ENCODE results near the gene AMH. TPM values are rescaled to one million over a fixed set of nuclear protein-coding genes. Genes with fewer than 3 reads are reported as not detected.
"Not testable (repeated sequence)": the region's sequence is repeated elsewhere in the genome, so short reads cannot be mapped to it uniquely, and the experiment has no call there.

Gene AMH
- total RNA-seq = 1 to 10 TPM in 1 of 4 donors, under 1 TPM in 1, not detected in 2; 0.33 to 4.2 TPM

DNA sequence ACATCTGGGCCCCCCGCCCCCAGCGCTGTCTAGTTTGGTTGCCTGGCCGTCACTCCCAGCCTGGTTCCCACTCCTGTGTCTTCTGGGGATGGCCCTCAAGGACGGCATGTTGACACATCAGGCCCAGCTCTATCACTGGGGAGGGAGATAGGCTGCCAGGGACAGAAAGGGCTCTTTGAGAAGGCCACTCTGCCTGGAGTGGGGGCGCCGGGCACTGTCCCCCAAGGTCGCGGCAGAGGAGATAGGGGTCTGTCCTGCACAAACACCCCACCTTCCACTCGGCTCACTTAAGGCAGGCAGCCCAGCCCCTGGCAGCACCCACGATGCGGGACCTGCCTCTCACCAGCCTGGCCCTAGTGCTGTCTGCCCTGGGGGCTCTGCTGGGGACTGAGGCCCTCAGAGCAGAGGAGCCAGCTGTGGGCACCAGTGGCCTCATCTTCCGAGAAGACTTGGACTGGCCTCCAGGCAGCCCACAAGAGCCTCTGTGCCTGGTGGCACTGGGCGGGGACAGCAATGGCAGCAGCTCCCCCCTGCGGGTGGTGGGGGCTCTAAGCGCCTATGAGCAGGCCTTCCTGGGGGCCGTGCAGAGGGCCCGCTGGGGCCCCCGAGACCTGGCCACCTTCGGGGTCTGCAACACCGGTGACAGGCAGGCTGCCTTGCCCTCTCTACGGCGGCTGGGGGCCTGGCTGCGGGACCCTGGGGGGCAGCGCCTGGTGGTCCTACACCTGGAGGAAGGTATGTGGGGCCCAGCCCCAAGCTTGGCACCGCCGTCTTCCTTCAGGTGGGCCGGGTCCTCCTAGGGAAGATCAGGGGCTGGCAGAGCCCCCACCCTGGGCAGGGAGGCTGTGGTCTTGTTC is at the start of gene AMH:
TSS of gene AMH (plus strand) at position 314 of the 857 bp plus-strand sequence. CDS start at position 324, 10 bp downstream.
- TF ChIP-seq, protein P1, sequence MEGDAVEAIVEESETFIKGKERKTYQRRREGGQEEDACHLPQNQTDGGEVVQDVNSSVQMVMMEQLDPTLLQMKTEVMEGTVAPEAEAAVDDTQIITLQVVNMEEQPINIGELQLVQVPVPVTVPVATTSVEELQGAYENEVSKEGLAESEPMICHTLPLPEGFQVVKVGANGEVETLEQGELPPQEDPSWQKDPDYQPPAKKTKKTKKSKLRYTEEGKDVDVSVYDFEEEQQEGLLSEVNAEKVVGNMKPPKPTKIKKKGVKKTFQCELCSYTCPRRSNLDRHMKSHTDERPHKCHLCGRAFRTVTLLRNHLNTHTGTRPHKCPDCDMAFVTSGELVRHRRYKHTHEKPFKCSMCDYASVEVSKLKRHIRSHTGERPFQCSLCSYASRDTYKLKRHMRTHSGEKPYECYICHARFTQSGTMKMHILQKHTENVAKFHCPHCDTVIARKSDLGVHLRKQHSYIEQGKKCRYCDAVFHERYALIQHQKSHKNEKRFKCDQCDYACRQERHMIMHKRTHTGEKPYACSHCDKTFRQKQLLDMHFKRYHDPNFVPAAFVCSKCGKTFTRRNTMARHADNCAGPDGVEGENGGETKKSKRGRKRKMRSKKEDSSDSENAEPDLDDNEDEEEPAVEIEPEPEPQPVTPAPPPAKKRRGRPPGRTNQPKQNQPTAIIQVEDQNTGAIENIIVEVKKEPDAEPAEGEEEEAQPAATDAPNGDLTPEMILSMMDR (IDR thresholded peaks at IDR 0.05) = no peak
- no peak for TF ChIP-seq POLR2A (IDR thresholded peaks at IDR 0.05)
- WGBS, 2 donors = 66 to 68% methylated on average over 8 to 9 of the region's 27 CpGs
- intact Hi-C loops (cut with DNase I) = no loop called here
- peaks cover 0 to 38% of the 10 kb centered on the region in 2 donors for H3K4me1 ChIP-seq
- H3K27ac ChIP-seq = no peak within 1 kb of the TSS
- H3K27me3 ChIP-seq = peaks cover 12% of the 10 kb centered on the region
- no peaks in the 10 kb centered on the region for H3K9me3 ChIP-seq
- no peak for DNase-seq
- peaks cover 38 to 41% of the 10 kb centered on the region in 2 donors for H3K36me3 ChIP-seq
- H3K4me3 ChIP-seq (replicated peaks in 1 of 3) = no peak within 1 kb of the TSS

DNA sequence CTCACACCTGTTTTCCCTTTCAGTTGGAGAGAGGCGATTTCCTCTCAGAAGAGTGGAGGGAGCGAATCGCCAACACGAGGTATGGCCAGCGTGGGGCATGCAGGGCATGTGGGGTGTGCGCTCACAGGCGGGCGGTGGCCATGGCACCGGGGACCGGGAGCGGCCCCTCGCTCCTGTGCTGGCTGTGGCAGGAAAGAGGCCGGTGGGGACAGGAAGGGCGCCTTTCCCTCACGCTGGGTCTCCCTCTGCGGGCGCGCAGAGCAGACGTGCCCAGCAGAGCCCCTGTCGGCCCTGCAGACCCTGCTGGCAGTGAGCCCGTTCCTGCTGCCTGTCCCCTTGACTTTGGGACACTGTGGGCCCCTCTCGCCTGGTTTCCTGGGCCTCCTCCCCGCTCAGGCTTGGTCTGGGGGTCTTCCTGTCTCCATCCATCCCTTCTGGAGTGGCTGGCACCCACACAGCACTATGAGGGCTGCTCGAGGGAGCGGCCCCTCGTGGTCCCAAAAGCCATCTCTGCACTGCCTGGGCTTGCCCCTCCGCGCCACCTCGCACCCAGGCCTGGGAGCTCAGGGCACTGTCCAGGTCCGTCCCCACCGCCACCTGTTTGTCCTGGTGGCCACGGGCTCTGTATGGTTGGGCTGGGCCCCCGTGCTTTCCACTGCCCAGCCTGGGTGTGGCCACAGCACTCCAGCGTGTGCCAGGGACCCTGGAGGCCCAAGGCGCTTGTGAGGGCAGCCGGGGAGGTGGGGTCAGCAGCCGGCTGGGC is 49.1 kb upstream of the AMH start:
- no peak for DNase-seq
- Histone ChIP-seq H3K27me3 (no peaks in the 10 kb centered on the region), H3K9me3 (no peaks in the 10 kb centered on the region), H3K36me3 (peaks cover 9 to 16% of the 10 kb centered on the region in 2 donors), H3K27ac (no peak overlapping the region), H3K4me3 (replicated peaks in 1 of 3) (no peak overlapping the region), H3K4me1 (no peaks in the 10 kb centered on the region)
- TF ChIP-seq, protein P1 (IDR thresholded peaks at IDR 0.05) = no peak
- TF ChIP-seq POLR2A (IDR thresholded peaks at IDR 0.05) = no peak
- intact Hi-C loops (cut with DNase I) = no loop called here
- WGBS, 2 donors = 90 to 95% methylated on average over 24 to 34 of the region's 37 CpGs

DNA sequence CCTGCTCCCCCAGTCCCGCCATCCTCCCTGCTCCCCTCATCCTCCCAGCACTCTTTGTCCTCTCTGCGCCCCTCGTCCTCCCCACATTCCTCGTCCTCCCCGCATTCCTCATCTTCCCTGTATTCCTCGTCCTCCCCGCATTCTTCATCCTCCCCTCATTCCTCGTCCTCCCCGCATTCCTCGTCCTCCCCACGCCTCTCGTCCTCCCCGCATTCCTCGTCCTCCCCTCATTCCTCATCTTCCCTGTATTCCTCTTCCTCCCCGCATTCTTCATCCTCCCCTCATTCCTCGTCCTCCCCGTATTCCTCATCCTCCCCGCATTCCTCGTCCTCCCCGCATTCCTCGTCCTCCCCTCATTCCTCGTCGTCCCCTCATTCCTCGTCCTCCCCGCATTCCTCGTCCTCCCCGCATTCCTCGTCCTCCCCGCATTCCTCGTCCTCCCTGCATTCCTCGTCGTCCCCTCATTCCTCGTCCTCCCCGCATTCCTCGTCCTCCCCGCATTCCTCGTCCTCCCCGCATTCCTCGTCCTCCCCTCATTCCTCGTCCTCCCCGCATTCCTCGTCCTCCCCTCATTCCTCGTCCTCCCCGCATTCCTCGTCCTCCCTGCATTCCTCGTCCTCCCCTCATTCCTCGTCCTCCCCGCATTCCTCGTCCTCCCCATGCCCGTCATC is 48.4 kb upstream of the AMH start:
- H3K36me3 ChIP-seq = peaks cover 1 to 13% of the 10 kb centered on the region in 2 donors

DNA sequence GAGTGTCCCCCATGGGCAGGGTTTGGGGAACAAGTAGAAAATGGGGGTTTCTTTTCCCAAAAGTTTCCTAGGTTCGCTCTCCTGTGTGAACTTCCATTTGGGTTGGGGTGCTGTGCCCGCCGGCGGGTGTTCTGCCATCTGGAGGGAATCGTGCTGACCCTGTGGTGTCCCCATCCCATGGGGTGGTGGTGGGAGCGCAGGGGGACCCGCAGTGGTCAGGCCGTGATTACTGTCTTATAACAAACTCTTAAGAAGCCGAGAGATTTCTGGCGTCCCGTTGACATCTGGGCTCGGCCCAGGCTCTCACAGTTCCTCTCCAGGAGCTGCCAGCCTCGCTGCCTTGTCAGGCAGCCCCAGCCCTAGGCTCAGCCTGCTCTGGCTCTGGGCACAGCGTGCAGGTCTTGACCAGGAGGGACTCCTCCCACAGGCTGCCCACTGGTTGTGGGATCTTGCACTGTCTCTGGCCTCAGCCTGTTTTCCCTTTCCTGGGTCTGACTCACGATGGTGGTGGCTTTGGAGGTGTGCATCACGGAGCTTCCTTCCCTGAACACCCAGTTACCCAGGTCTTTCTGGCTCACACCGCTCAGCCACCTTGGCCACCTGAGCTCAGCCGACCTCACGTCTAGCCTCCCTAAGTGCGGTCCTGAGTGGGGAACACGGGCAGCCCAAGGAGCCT is 47.5 kb upstream of the AMH start:
- H3K27ac ChIP-seq = no peak overlapping the region
- H3K36me3 ChIP-seq = peaks cover 1 to 5% of the 10 kb centered on the region in 2 donors
- DNase-seq = no peak
- intact Hi-C loops (cut with DNase I) = no loop called here
- no peaks in the 10 kb centered on the region for H3K27me3 ChIP-seq
- TF ChIP-seq, protein P1 (IDR thresholded peaks at IDR 0.05) = no peak
- no peak for TF ChIP-seq POLR2A (IDR thresholded peaks at IDR 0.05)
- H3K4me3 ChIP-seq (replicated peaks in 1 of 3) = no peak overlapping the region
- H3K4me1 ChIP-seq = no peaks in the 10 kb centered on the region
- H3K9me3 ChIP-seq = no peaks in the 10 kb centered on the region
- 94 to 95% methylated on average over 14 to 19 of the region's 21 CpGs for WGBS, 2 donors

More for the DNA sequence above, 48.4 kb upstream of the AMH start:
- H3K27me3 ChIP-seq; H3K27ac ChIP-seq; H3K4me1 ChIP-seq; H3K4me3 ChIP-seq (replicated peaks in 1 of 3); intact Hi-C loops (cut with DNase I); DNase-seq; H3K9me3 ChIP-seq: not testable (repeated sequence)
- WGBS, 2 donors = 96 to 97% methylated on average over 44 to 50 of the region's 50 CpGs

DNA sequence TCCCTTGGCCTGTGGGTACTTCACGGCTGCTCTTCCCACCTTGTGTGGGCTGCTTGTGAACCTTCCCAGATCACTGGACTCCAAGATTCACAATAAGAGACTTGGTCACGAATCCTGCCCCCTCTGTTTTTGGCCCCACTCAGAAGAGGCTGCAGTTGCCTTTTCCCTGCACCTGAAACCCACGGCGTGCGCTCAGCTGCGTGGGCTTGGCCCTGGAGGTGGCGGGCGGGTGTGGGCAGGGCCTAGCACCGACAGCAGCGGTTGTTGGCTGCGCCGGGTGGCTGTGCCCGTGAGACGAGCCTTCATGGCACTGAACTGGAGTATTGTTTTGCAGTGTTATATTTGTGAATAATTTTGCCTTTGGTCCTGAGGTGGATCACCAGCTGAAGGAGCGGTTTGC is 46.8 kb upstream of the AMH start:
- WGBS, 2 donors = 92% methylated on average over 9 to 15 of the region's 15 CpGs

More for the DNA sequence above, 46.8 kb upstream of the AMH start:
- DNase-seq = no peak
- no peaks in the 10 kb centered on the region for H3K4me1 ChIP-seq
- no peaks in the 10 kb centered on the region for H3K27me3 ChIP-seq
- no peaks in the 10 kb centered on the region for H3K9me3 ChIP-seq
- intact Hi-C loops (cut with DNase I) = no loop called here
- H3K4me3 ChIP-seq (replicated peaks in 1 of 3) = no peak overlapping the region
- TF ChIP-seq, protein P1 (IDR thresholded peaks at IDR 0.05) = no peak
- no peak for TF ChIP-seq POLR2A (IDR thresholded peaks at IDR 0.05)
- H3K27ac ChIP-seq = no peak overlapping the region
- peaks cover 6 to 8% of the 10 kb centered on the region in 2 donors for H3K36me3 ChIP-seq

Data from thyroid gland (tissue), 4 donors.